MM.1S (cell line): ENCODE data around the gene SCN2A.

Experiments
- DNase-seq: peaks from one replicate; pipeline ENCODE4 v3.0.0-alpha.2; 2015
- H2AFZ ChIP-seq: fragments of 300-600 bp; sonication (generic); 2 replicates; pipeline ENCODE4 v1.6.0; 2016; ENCODE audit warnings: antibody characterized with exemption, low read length
- H3F3A ChIP-seq: fragments of 300-600 bp; sonication (generic); 2 replicates; pipeline ENCODE4 v1.6.1; 2016; ENCODE audit warnings: mild to moderate bottlenecking, antibody characterized with exemption, low read length, moderate library complexity, mixed read lengths; ENCODE audit not compliant: insufficient read depth
- H3K27ac ChIP-seq: fragments of 300-600 bp; sonication (generic); 2 replicates; pipeline ENCODE4 v1.5.1; 2016; ENCODE audit warnings: mild to moderate bottlenecking, low read length
- H3K27me3 ChIP-seq: fragments of 300-600 bp; sonication (generic); replicated peaks from 2 replicates; pipeline ENCODE4 v1.6.0; 2016; ENCODE audit warnings: low read length; ENCODE audit not compliant: insufficient read depth
- H3K36me3 ChIP-seq: fragments of 300-600 bp; sonication (generic); replicated peaks from 2 replicates; pipeline ENCODE4 v1.6.1; 2016; ENCODE audit warnings: mild to moderate bottlenecking, low read length, mixed read lengths; ENCODE audit not compliant: insufficient read depth
- H3K4me1 ChIP-seq: fragments of 300-600 bp; sonication (generic); 2 replicates; pipeline ENCODE4 v1.6.1; 2016; ENCODE audit warnings: low read length, mixed read lengths
- H3K4me2 ChIP-seq: fragments of 300-600 bp; sonication (generic); 2 replicates; pipeline ENCODE4 v1.6.0; 2016; ENCODE audit warnings: low read depth, low read length
- H3K4me3 ChIP-seq: fragments of 300-600 bp; sonication (generic); 2 replicates; pipeline ENCODE4 v1.5.1; 2016; ENCODE audit warnings: low read length, mixed read lengths
- H3K79me2 ChIP-seq: fragments of 300-600 bp; sonication (generic); 2 replicates; pipeline ENCODE4 v1.6.1; 2016; ENCODE audit warnings: mixed run types, low read length, mixed read lengths
- H3K9ac ChIP-seq: fragments of 300-600 bp; sonication (generic); 2 replicates; pipeline ENCODE4 v1.6.1; 2016; ENCODE audit warnings: low read length, mixed read lengths
- H3K9me2 ChIP-seq: fragments of 300-600 bp; sonication (generic); replicated peaks from 2 replicates; pipeline ENCODE4 v1.6.1; 2016; ENCODE audit warnings: mild to moderate bottlenecking, low read length, mixed read lengths; ENCODE audit not compliant: insufficient read depth
- H3K9me3 ChIP-seq: fragments of 300-600 bp; sonication (generic); replicated peaks from 2 replicates; pipeline ENCODE4 v1.6.1; 2016; ENCODE audit warnings: mild to moderate bottlenecking, low read length, mixed read lengths; ENCODE audit not compliant: insufficient read depth
- H4K20me1 ChIP-seq: fragments of 300-600 bp; sonication (generic); 2 replicates; pipeline ENCODE4 v1.6.1; 2016; ENCODE audit warnings: mild to moderate bottlenecking, low read length, moderate library complexity, mixed read lengths; ENCODE audit not compliant: insufficient read depth
- EZH2 ChIP-seq: fragments of 300-600 bp; sonication (generic); optimal IDR thresholded peaks from 2 replicates; pipeline ENCODE3; 2017; ENCODE audit warnings: low read depth, mild to moderate bottlenecking, antibody characterized with exemption, low read length, mixed read lengths
- EZH2phosphoT487 ChIP-seq: fragments of 300-600 bp; sonication (generic); IDR thresholded peaks from 2 replicates; pipeline ENCODE4 v1.6.1; 2018; ENCODE audit warnings: antibody characterized with exemption, low read length
- TF ChIP-seq, protein P1 (sequence below): fragments of 300-600 bp; sonication (generic); IDR thresholded peaks from 2 replicates; pipeline ENCODE4 v1.5.1; 2016; ENCODE audit warnings: antibody characterized with exemption, low read length, mixed read lengths

Gene SCN2A

DNA sequence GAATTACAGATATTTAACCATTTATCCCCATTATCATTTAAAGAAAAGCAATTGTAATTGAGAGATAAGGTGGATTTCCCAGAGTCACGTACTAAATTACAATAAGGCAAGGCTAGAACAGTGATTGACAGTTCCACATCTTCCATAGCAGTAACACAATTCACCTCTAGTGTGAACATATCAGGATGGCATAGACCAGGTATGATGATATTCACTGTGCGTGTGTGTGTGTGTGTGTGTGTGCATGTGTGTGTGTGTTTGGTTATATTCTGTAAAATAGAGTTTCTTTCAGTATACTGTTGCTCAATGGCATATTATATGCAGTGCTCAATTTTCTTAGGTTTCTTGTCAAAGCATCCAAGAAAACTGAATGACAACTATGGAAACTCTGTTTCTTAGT, 1.7 kb downstream of the SCN2A start:
- Histone ChIP-seq H3F3A (no peaks in the 10 kb centered on the region), H3K9me3 (no peaks in the 10 kb centered on the region), H3K27me3 (no peaks in the 10 kb centered on the region), H3K9me2 (no peaks in the 10 kb centered on the region), H3K27ac (no peak overlapping the region), H4K20me1 (no peaks in the 10 kb centered on the region), H3K4me3 (no peak overlapping the region), H3K79me2 (no peaks in the 10 kb centered on the region), H3K9ac (no peak overlapping the region), H3K36me3 (no peaks in the 10 kb centered on the region), H3K4me1 (no peaks in the 10 kb centered on the region), H2AFZ (no peak overlapping the region), H3K4me2 (no peak overlapping the region)
- TF ChIP-seq, protein P1, sequence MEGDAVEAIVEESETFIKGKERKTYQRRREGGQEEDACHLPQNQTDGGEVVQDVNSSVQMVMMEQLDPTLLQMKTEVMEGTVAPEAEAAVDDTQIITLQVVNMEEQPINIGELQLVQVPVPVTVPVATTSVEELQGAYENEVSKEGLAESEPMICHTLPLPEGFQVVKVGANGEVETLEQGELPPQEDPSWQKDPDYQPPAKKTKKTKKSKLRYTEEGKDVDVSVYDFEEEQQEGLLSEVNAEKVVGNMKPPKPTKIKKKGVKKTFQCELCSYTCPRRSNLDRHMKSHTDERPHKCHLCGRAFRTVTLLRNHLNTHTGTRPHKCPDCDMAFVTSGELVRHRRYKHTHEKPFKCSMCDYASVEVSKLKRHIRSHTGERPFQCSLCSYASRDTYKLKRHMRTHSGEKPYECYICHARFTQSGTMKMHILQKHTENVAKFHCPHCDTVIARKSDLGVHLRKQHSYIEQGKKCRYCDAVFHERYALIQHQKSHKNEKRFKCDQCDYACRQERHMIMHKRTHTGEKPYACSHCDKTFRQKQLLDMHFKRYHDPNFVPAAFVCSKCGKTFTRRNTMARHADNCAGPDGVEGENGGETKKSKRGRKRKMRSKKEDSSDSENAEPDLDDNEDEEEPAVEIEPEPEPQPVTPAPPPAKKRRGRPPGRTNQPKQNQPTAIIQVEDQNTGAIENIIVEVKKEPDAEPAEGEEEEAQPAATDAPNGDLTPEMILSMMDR, result no peak
- TF ChIP-seq EZH2phosphoT487 (no peak), EZH2 (no peak)
- no peak for DNase-seq

GRCh38 chr2:165245081-165245793, 6.0 kb downstream of the SCN2A start:
- Histone ChIP-seq H2AFZ (no peak overlapping the region), H4K20me1 (no peaks in the 10 kb centered on the region), H3K9ac (no peak overlapping the region), H3K4me1 (no peaks in the 10 kb centered on the region), H3K27ac (no peak overlapping the region), H3K4me3 (no peak overlapping the region), H3K4me2 (no peak overlapping the region), H3F3A (no peaks in the 10 kb centered on the region), H3K36me3 (no peaks in the 10 kb centered on the region), H3K79me2 (no peaks in the 10 kb centered on the region), H3K9me3 (no peaks in the 10 kb centered on the region), H3K27me3 (no peaks in the 10 kb centered on the region), H3K9me2 (no peaks in the 10 kb centered on the region)
- TF ChIP-seq EZH2 (no peak), EZH2phosphoT487 (no peak)
- TF ChIP-seq, protein P1, result no peak
- DNase-seq, result no peak

DNA sequence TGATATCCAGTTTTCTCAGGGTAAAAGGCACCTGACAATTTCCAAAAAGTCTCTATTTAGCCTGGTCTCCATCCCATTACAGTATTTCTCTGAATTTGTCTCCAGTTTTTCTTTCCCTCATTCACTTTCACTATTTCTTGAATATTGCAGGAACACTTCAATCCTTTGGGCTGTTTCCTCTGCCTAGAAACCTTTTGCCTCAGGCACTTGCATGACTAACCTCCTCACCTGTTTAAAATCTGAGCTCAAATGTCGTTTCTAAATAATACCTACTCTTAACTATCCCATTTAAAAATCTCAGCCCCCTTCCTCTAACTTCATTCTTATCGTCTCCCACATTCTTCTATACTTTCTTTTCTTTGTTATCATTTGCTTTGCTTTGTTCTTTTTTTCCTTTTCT, 9.0 kb downstream of the SCN2A start:
- Histone ChIP-seq H3K9me2 (no peaks in the 10 kb centered on the region), H3K36me3 (no peaks in the 10 kb centered on the region), H3K4me2 (peak overlapping the region; percentile 42), H3K9me3 (no peaks in the 10 kb centered on the region), H2AFZ (peak overlapping the region; percentile 39; the same call in 1 of the 2 replicates), H3K79me2 (no peaks in the 10 kb centered on the region), H3K9ac (no peak overlapping the region), H4K20me1 (no peaks in the 10 kb centered on the region), H3K4me3 (no peak overlapping the region), H3F3A (no peaks in the 10 kb centered on the region), H3K4me1 (no peaks in the 10 kb centered on the region), H3K27ac (no peak overlapping the region), H3K27me3 (no peaks in the 10 kb centered on the region)
- TF ChIP-seq, protein P1, result no peak
- TF ChIP-seq EZH2, result no peak
- no peak for TF ChIP-seq EZH2phosphoT487
- DNase-seq, result no peak
